HS-5 (cell line): ENCODE data around the gene ASB10.

Experiments
- DNase-seq: peaks from one replicate; pipeline ENCODE4 v3.0.0-alpha.2; 2012; ENCODE audit warnings: low read depth

Gene ASB10

GRCh38 chr7:151166629-151167196, 20.3 kb downstream of the ASB10 start:
- no peak for DNase-seq

DNA sequence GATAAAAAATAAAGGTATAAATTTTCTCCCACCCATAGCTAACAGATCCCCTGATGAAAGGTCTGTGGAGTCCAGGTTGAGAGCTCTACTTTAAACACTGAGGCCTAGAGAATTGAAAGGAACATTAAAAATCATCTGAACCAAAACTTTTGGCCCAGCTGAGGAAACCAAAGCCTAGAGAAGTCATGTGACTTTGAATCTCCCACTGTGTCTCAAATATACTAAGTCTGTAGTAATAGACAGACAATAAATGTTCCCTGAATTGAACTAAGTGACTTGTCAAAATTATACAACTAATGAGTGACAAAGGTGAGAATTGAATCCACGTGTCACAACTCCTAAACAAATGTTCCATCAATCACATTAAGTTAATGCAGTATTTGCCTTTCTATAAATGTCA, 25.3 kb downstream of the ASB10 start:
- no peak for DNase-seq

DNA sequence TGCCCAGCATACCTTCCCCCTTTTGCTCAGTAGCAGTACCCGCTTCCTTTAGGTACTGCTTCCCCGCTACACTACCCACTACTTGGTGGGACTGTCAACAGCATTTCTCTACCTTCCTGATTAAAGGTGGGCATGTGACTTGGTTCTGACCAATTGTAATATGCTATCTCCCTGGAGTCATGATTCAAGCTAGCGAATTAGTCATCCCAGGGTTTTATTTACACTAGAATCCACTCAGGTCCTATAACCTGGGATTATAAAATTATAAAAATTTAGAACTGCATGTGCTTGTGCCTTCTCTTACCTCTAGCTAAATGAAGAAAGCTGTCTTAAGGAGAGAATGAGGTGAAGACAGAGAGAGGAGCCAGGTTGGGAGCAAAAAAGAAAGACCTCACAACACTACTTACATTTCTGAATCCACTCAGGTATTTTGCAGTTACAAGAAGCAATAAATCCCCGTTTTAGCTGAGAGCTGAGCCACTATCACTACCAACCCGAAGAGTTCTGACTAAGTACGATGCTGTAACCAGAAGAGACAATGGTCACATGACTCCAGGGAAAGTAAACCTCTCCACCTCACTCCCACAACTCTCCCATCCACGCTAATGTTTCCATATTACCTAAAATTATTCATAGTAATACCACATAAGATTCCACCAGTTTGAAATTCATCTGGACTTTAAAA, 29.3 kb downstream of the ASB10 start:
- DNase-seq = no peak

- no peak for DNase-seq
Observed at GRCh38 chr7:151152643-151153513, 34.2 kb downstream of the ASB10 start.

DNA sequence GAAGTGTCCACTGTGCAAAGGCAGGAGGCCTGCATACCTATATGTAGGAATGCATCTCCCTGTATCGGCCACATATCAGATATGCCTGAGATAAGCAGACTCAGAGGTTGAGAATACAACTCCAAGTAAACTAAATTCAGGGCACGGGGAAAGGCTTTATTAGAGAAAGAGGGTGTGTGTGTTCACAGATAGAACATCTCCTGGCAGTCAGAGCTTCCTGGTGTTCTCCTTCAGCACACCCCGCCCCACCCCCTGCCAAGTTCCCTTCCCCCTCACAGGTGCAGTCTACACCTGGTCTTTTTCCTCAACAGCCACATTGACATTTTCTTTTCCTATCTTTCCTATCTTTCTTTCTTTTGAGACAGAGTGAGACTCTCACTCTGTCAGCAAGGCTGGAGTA, 36.7 kb downstream of the ASB10 start:
- DNase-seq = no peak

DNA sequence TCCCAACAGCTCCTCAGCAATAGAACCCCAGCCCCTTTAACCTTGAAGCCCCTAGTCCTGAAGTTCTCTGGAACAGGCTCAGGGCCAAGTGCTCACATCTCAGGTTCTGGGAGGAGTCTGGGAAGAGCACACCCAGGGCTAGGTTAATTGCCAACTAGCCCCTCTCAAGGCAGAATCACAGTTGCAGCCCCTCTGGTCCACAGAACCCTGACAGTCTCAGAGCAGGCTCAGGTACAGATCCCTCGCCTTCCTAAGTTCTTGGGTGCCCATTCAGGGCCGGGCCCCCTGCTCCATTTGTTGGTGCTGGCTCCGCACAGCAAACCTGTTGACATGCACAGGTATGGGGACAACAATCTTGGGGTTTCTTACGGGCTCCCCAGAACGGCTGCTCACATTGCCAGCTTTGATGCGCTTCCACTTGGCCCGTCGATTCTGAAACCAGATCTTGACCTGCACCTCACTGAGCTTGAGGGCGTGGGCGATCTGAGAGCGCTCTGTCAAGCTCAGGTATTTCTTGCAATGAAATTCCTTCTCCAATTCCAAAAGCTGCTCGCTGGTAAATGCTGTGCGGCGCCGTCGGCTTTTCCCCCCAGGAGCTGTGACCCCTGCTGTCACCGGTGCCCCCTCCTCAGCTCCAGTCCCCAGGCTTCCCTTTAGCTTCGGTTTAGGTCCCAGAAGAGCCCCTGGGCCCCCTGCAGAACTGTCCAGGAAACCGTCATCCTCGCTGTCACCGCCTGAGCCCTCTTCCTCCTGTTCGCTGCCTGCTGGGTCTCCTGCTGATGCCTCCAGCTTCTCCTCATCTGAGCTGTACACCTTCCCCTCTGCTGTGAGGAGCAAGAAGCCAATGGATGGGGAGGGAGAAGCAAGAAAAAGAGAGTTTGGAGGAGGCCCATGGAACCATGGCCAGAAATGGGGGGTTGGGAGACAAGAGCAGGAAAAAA, 38.5 kb downstream of the ASB10 start:
- no peak for DNase-seq

- DNase-seq = no peak
Observed at GRCh38 chr7:151146761-151147160, 40.3 kb downstream of the ASB10 start.

GRCh38 chr7:151144387-151144786, 42.7 kb downstream of the ASB10 start:
- DNase-seq = no peak

DNA sequence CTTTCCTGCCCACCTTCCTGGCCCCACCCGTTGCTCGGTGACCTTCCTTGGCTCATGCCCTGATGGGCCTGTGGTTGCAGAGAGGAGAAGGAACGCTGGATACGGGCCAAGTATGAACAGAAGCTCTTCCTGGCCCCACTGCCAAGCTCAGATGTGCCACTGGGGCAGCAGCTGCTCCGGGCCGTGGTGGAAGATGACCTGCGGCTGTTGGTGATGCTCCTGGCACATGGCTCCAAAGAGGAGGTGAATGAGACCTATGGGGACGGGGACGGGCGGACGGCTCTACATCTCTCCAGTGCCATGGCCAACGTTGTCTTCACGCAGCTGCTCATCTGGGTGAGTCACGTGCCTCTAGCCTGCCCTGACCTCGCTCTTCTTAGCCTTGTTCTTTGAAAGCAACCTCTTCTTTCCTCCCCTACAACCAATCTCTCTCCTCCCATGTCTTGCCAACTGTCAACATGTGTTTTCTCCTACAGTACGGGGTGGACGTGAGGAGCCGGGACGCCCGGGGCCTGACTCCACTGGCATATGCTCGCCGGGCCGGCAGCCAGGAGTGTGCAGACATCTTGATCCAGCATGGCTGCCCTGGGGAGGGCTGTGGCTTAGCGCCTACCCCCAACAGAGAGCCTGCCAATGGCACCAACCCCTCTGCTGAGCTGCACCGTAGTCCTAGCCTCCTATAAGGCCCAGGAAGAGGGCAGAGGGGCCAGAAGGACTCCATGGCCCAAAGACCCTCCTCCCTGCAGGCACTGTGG, 43.6 kb downstream of the ASB10 start:
- DNase-seq = no peak

- DNase-seq = no peak
Observed at GRCh38 chr7:151142686-151143040, 44.4 kb downstream of the ASB10 start.

GRCh38 chr7:151141855-151142685, 45.0 kb downstream of the ASB10 start:
- DNase-seq = no peak

DNA sequence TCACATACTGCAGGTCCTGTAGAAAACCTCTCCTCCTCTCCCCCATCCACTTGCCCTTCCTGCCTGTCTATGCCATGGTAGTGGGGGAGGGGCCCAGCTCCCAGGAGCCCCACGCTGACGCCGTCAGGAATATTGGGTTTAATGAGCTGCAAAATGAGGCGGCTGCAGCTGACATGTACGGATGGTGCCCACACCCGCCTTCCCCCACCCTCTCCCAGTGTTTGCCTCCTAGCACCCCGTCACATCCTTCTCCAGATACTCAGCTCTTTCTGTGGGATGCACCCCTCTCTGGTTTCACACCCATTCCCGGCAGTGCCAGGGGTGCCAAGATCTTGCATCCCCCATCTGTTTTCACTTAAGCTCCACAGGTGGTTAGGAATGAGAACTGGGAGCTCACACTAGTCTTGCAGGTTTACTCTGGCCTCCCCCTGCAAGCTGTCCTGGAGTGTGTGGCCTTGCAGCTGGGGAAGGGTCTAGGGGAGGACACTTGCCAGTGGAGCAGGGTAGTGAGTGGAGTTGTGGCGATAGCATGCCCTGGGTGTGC, 45.7 kb downstream of the ASB10 start:
- no peak for DNase-seq

GRCh38 chr7:151140826-151141225, 46.2 kb downstream of the ASB10 start:
- DNase-seq = no peak

DNA sequence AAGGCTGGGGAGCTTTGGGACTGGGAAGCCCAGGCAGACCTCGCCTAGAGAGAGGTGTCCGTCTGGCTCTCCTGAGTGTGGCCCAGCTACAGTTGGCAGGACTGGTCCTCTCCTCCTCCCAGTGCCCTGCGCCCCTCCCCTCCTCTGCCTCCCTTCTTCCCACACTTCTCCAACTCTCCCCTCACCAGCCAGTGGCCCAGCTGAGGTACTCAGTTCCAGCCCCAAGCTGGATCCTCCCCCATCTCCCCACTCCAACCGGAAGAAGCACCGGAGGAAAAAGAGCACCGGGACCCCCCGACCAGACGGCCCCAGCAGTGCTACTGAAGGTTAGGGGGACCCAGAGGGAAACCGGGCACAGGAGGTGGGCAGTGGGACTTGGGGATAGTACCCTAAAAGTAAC, 47.3 kb downstream of the ASB10 start:
- no peak for DNase-seq

DNA sequence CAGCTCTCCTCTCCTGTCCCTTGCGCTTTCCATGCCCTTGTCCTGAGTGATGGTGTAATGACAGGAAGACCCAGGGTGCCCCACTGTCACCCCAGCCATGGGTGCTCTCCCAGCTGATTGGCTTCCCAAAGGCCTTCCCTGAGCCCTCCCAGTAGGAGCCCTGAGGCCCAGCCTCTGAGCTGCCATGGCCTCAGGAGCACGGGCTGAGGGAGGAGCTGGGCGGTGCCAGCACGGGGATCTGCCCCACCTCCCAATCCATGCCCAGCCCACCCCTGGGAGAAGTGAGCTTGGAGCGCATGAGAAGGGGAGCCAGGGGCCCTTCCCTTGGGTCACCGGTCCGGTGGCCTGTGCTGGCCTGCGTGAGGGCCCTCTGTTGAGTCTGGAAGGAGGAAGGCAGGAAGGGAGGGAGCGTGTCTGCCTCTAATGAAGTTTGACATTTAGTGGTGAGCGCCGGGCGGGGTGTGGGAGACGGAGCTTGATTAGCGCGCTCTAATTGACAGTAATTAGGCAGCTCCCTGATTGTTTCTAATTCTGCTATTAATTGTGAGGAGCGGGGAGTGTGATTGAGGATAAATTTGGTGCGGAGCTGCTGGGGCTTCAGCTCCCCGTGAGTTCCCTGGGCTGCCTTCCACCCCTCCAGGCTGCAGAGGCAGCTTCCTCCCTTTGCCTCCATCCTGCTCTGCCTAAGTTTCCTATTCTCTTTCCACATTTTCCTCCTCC, 47.8 kb downstream of the ASB10 start:
- no peak for DNase-seq

GRCh38 chr7:151138153-151138851, 48.7 kb downstream of the ASB10 start:
- DNase-seq = no peak

DNA sequence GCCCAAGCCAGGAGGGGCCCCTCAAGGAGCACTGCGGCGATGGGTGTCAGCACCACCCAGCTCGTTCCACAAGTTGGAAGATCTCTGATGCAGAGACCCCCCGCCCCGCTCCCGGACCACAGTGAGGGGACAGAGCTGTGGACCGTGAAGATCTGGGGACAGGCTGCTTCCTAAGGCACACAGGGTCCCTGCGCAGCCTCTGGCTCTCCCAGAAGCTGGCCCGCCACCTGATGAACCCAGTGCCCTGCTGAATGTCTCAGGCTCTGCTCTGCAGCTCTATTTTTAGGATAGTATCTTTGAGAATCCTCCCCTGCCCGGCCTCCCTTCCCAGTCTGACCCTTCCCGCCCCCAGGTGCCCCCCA, 49.3 kb downstream of the ASB10 start:
- no peak for DNase-seq

- DNase-seq = no peak
Observed at GRCh38 chr7:151137076-151137675, 49.9 kb downstream of the ASB10 start.
